OCI-LY3 (cell line): ENCODE measurements around the gene SFT2D3.
"Not testable (repeated sequence)": the region's sequence is repeated elsewhere in the genome, so short reads cannot be mapped to it uniquely, and the experiment has no call there.

Experiments used
- CTCF ChIP-seq: fragments of 200-600, 300-600 bp; sonication (generic); IDR thresholded peaks from 2 replicates; pipeline ENCODE4 v1.5.1; 2014; ENCODE audit warnings: antibody characterized with exemption, low read length, low read depth
- EZH2phosphoT487 ChIP-seq: fragments of 200-600 bp; shearing (Covaris generic); IDR thresholded peaks from 2 replicates; pipeline ENCODE4 v1.6.1; 2018; ENCODE audit warnings: antibody characterized with exemption, mixed run types, low read depth

- TF ChIP-seq CTCF, EZH2phosphoT487: not testable (repeated sequence)
These were observed 48.2 kb downstream of the SFT2D3 start for GRCh38 chr2:127749537-127749936.
